Pons (tissue), 1 donor: ENCODE measurements around the gene BBS1.
A peak's percentile ranks its signal among the peaks of the same experiment; 100 is the strongest.

Experiments
- DNase-seq: peaks from one replicate; pipeline ENCODE4 v3.0.0-alpha.2; 2016; ENCODE audit warnings: low spot score

BBS1 gene

DNA sequence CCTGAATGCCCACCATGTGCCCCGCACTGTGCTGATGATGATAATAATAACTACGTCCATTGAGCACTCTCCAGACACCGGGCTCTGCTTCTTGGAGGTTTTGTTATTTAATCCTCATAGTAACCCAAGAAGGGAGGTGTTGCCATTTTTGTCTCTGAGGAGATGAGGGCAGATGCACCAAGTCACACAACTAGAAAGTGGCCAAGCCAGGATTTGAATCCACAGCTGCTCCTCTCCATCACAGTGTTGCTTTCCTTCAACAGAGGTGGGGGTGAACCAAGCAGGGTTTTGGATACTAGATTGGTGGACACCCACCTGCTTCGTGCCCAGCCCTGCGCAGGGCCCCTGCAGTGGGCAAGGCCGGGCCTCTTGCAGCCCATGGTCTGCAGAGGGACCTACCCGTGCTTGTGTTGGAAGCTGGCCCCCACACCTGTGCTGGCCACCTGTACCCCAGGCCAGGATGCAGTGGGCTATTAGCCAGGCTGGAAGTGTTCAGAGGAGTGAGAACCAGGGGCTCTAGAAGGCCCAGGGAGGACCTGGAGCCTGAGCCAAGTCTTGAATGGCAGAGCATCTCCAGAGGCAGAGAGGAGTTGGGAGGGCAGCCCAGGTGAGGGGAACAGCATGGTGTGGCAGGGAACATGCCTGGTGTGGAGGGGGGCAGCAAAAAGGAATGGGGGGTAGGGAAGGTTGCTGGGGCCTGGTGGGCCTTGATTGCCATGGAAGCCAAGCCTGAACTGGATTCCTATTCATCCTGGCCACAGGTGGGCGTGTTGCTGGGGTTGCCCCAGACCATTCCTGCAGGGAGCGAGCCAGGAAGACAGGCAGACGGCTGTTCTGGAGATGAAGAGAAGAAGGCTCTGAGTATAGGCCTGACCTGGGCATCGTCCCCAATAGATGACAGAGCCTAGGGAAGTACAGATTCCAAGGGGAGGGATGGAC is 32.9 kb upstream of the BBS1 start:
- no peak for DNase-seq

DNA sequence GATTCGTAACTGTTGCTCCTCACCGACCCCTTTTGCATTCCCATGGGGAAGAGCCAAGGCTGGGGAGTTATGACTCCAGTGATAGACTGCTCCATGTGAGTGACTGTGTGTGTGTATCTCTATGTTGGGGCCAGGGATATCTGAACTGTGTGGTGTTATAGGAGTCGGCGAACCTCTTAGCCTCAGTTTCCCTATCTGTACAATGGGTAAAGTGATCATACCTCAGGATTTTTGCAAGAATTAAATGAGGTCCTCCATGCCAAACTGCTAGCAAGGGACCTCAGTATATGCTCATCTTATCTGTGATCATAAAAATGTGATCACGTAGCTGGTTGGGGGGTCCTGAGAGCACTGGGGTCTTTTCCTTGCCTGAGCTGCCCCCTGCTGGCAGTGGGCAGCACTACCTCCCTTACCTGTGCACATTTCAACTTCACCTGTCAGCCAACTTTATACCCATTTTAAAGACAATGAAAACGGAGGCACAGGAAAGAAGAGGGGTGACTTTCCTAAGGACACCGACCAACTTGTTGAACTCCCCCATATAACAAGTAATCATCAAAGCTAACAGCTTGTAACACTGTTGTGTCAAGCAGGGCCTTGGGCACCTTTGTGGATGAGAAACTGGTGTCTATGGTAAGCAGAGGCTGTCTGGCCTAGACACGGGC is 31.6 kb upstream of the BBS1 start:
- DNase-seq = no peak

DNA sequence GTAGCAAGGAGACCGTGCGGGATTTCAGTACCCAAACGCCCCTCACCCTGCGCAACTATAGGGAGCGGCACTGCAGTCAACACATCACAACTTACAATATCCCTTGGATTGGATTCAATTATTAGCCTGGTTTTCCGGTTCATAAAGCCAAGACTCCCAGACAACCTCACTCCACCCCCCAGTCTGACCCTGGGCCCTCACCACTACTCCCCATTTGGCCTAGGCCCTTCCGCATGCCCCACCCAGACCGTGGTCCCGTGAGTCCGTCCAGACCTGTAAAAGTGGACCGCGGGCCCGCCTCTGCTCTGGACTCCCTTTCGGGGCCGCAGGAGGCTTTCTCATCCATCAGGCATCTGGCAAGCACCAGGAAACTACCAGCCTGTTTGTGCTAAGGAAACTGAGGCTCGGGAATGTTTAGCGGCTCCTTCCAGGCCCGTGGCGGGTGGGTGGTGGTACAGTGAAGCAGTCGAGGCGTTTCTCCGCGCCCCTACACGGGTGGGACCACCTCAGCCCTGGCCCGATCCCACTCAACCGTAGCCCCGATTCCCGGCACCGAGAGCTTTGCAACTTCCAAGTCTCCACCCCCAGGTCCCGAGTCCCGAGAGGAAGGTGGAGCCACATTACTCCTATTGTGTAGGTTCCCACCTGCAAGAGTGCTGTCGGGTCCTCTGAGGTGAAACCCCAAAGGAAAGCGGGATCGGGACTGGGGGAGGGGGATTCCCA is 30.9 kb upstream of the BBS1 start:
- peak; percentile 20 for DNase-seq

DNA sequence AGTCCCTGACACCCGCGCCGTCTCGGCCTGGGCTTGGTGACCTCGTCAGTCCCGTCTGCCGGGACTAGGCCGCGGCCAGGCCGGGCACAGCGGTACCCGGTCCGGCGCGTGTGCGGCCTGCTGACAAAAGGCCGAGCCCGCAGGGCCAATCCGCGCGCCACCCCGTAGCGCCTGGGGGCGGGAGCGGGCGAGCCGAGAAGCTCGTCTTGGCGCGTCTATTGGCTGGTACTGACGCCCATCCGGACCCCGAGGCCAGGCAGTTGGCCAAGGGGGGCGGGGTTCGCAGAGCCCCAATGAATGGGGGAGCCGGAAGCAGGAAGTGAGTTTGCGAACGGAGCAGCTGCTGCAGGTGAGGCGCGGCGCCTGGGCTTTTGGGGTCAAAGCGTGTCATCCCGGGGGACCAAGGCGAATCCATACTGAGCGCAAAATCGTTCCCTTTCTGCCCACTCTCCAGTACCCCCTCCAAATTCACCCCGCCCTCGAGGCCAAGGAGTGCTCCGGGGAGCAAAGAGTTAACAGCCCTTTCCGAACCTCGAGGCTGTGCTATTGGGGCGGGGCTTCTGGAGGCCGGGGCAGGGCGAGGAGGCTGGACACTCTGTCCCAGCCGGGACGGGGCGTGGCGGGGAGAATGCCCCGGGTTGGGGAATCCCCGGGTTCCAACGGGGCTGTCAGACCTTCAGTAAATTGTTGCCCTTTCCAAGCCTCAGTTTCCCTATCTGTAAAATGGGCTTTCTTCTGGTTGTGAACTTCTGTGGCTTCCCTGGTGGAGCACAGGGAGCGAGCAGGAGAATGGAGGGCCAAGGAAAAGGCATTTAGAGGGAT is 30.1 kb upstream of the BBS1 start, which contains the start of gene DPP3:
Gene DPP3 (plus strand): TSS at position 318 of the 822 bp plus-strand sequence. CDS start 1,767 bp downstream, outside the sequence.
- peak; percentile 95 for DNase-seq

DNA sequence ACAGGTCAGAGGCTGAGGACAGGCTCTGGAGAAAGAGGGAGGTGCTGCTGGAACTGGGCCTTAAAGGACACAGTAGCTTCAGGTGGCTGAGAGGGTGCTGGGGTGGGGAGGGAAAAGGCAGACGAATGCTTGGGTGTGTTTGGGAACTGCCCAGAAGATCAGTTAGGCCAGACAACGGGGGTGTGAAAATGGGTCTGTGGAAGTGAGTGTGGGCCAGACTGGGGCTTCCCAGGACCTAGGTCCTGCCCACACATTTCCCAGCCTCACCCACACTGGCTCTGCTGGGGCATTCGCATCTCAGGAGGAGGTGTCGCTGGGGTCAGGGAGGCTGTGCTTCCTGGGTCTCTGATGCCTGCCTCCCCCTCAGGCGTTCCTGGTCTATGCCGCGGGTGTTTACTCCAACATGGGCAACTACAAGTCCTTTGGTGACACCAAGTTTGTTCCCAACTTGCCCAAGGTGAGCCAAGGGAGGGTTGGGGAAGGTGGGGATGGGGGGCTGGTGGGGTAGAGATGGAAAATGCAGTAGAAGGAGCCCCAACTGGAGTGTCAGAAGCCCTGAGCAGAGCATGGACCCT is 25.5 kb upstream of the BBS1 start:
- DNase-seq = no peak

DNA sequence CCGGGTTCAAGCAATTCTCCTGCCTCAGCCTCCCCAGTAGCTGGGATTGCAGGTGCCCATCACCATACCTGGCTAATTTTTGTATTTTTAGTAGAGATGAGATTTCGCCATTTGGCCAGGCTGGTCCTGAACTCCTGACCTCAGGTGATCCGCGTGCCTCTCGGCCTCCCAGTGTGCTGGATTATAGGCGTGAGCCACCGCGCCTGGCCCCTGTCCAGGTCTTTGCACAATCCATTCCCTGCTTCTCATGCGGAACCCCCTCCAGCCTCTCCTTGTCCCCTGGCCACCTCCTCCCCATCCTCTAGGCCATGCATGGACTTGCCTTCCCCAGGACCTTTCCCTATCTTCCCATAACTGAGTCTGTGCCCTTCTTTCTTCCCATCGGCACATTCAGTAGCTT is 21.5 kb upstream of the BBS1 start:
- DNase-seq = no peak

DNA sequence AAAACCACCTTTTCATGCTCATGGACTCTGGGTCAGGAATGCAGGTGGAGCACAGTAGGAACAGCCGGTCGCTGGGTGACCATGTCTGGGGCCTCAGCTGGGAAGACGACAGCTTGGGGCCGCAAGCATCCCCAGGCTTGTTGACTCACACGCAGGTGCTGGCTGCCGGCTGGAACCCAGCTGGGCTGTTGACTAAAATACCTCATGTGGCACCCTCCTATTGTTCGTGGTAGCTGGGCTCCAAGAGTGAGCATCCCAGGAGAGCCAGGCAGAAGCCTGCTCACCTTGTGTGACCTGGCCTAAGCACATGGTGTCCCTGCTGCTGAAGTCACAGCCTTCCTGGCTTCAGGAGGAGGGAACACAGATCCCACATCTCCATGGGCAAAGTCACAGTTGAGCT is 20.8 kb upstream of the BBS1 start:
- DNase-seq = no peak

DNA sequence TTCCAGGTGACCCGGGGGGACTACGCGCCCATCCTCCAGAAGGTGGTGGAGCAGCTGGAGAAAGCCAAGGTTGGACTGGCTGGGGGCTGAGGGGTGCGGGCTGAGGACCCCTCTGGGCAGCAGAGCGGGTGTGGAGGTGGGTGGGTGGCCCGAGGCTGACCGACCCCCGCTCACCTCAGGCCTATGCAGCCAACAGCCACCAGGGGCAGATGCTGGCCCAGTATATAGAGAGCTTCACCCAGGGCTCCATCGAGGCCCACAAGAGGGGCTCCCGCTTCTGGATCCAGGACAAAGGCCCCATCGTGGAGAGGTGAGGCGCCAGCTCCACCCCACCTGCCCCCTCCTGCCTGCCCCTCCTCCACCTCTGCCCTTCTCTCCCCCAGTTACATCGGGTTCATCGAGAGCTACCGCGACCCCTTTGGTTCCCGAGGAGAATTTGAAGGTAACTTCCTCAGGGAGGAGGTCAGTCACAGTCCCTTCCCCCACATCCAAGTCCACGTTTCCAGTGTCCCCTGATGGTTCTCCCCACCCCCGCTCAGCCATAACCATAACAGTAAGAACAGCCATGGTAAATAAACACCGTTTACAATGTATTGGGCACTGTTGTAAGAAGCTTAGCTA is 19.0 kb upstream of the BBS1 start:
- no peak for DNase-seq

DNA sequence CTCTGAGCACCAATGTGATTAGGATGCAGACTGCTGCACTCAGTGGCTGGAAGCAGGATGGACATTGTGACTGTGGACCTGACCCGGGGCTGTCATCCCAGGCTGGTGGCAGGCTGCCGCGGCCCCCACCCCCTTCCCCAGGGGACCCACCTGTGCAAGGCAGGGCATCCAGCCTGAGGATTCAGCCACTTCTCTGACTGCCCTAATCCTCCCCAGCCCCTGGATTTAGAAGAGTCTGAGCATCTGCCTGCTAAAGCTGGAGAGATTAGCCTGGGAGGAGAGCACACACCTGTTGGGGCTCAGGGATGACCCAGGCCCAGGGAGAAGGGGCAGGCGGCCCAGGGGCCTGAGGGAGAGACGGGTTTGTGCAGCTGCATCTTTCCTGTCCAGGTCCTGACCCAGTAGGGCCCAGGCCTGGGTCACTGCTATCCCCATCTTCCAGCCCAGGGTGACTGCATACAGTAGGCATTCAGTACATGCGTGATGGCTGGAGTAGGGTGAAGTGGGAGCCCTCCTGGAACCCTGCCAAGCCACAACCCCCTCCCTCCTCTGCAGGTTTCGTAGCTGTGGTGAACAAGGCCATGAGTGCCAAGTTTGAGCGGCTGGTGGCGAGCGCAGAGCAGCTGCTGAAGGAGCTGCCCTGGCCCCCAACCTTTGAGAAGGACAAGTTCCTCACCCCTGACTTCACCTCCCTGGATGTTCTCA is 18.1 kb upstream of the BBS1 start:
- DNase-seq = no peak

DNA sequence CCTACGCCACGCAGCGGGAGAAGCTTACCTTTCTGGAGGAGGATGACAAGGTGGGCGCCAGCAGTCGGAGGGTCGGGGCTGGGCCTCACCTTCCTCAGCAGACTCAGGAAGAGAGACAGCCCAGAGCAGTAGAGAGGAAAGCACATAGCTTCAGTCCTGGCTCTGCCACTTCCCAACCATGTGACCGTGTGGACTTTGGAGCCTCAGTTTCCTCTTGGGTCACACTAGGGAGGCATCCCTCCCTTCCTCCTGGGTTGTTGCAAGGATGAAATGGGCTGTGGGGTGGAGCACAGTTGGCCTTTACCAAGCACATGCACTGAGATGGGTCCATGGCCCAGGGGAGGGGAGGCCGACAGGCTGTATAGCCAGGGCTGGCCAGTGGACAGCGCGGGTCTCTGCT is 17.3 kb upstream of the BBS1 start:
- no peak for DNase-seq

DNA sequence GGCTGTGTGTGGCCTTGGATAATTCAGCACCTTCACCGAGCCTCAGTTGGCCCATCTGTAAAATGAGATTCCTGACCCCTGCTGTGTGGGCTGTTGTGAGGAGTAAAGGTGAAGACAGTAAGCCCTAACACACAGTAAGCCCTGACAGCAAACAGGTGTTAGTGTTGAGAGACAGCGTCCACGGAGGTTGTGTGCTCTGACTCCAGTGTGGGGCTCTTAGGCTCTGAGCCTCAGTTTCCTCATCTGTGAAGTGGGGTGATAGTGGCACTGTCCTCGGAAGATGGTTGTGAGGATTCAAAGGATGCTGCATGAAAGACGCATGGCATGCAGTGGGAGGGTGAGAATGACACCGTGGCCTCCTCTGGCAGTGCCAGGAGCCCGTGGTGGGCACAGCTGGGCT is 16.0 kb upstream of the BBS1 start:
- DNase-seq = no peak

DNA sequence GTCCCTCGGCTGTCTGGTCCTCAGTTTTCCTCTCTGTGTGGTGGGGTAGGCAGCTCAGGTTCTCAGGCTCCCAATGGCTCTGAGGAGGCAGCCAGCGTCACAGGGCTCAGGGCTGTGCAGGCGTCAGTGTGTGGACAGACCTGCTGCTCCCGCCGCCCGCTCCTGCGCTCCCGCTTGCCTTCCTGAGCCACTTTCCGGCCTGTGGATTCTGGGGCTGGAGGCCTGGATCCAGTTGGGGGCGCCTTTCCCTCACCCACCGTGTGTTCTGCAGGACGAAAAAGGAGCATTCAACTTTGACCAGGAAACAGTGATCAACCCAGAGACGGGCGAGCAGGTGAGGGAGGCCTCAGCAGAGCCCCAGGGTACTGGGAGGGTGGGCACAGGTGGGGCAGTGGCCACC is 15.5 kb upstream of the BBS1 start:
- no peak for DNase-seq

DNA sequence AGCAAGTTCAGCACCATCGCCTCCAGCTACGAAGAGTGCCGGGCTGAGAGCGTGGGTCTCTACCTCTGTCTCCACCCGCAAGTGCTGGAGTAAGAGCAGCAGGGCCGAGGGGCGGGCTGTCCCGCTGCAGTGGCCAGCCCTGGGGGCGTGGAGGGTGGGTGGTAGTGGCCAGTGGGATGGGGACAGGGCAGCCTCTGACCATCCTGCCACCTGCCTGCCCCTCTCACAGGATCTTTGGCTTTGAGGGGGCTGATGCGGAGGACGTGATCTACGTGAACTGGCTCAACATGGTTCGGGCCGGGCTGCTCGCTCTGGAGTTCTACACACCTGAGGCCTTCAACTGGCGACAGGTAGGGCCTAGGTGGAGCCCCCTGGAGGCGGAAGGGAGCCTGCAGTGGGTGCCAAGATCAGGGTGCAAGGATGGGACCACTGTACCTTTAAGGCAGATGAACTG is 15.0 kb upstream of the BBS1 start:
- no peak for DNase-seq

DNA sequence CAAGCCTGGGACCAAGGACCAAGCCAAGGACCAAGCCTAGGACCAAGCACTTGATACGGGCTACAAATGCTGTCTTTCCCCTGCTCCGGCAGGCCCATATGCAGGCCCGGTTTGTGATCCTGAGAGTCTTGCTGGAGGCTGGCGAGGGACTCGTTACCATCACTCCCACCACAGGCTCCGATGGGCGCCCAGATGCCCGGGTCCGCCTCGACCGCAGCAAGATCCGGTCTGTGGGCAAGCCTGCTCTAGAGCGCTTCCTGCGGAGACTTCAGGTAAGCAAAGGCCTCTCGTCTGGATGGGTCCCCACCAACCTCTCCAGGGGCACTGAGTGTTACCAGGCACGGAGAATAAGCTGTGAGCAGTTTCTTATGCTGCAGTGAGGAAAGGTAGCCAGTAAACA is 13.2 kb upstream of the BBS1 start:
- DNase-seq = no peak

DNA sequence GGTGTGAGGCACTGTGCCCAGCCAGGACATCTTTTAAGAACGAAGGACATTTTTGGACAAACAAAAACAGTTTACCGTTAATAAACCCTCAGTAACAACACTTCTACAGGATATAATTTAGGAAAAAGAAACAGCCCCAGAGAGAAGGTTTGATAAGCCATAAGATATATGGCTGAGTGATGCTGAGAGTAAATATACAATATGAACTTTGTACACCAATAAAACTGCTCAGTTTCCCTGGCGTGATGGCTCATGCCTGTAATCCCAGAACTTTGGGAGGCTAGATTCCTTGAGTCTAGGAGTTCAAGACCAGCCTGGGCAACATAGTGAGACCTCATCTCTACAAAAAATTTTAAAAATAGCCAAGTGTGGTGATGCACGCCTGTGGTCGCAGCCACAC is 11.9 kb upstream of the BBS1 start:
- DNase-seq = no peak

DNA sequence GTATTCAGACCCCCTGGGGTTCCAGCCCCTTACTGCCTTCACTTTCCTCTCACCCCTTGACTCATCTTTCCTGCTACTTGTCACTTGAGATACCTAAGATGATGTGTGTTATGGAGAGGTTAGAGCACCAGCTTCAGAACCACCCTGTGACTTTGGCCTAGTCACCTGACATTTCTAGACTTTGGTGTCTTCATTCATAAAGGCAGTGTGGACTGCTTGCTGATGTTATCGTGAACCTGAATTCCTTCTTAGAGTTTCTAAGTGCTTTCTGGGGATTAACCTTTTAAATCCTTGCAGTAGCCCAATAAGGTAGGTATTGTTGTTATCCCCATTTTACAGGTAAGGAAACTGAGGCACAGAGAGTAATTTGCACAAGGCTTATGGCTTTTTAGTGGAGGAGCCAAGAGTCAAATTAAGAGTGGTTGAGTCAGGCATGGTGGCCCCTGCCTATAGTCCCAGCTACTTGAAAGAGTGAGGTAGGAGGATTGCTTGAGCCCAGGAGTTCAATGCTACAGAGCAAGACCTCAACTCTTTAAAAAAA is 5.1 kb upstream of the BBS1 start:
- no peak for DNase-seq

DNA sequence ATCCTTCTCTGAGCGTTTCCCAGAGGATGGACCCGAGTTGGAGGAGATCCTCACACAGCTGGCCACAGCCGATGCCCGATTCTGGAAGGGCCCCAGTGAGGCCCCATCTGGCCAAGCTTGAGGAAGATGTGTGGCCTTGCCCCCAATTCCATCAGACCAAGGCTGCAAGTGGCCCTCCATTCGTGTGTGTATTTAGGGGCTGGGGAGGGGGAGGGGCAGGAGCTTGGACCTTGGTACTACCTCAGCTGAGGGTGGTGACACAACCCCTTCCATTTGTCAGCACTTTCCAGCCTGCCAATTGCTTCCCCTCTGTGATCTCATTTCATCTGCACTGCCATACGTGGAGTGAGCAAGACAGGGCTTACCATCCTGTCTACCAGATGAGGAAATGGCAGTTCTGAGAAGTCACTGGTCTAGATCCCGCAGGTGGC is 1.3 kb upstream of the BBS1 start:
- DNase-seq = no peak

DNA sequence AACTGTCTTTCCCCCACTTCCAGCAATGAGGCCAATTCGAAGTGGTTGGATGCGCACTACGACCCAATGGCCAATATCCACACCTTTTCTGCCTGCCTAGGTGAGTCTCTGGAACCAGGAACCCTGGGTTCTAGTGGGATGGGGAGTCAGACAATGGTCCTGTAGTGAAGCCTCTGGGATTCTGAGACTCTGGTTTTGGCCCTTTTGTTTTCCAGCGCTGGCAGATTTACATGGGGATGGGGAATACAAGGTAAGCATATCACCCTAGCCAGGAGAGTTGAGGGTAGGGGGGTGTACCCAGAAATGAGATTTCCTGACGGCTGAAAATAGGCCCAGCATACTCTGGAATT is 530 bp downstream of the BBS1 start:
- DNase-seq = no peak

DNA sequence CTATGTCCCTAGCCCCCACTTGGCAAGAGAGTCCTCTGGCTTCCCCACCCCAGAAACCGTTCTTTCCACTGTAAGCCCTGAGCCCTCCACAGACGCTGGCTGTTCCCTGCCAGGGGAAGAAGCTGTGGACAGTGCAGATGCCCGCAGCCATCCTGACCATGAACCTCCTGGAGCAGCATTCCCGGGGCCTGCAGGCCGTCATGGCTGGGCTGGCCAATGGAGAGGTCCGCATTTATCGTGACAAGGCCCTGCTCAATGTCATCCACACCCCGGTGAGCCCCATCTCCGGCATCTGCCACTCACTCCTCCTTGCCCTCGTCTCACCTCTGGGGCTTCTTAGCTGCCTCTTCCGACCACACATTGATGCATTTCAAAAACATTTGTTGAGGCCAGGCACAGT is 13.2 kb downstream of the BBS1 start:
- DNase-seq = no peak
